Stimulated activated CD4-positive, alpha-beta T cell treated with anti-CD3 and anti-CD28 coated beads, TNF-alpha, amount 100 ng/mL, for 24 hours (primary cell): ENCODE results near the gene CCBE1.

Experiments used
- DNase-seq, 3 experiments: peaks; one replicate each; pipeline ENCODE4 v3.0.0-alpha.2; 2020; ENCODE audit warnings: low read depth in 3 of 3

The CCBE1 gene

GRCh38 chr18:59570101-59570775 is 127.0 kb downstream of the CCBE1 start:
- DNase-seq: no peak

GRCh38 chr18:59569390-59569791 is 127.8 kb downstream of the CCBE1 start:
- DNase-seq: no peak

- DNase-seq: no peak
These were observed 129.8 kb downstream of the CCBE1 start for GRCh38 chr18:59567431-59567830.

GRCh38 chr18:59566533-59566971 is 130.7 kb downstream of the CCBE1 start:
- no peak for DNase-seq

GRCh38 chr18:59565957-59566356 is 131.3 kb downstream of the CCBE1 start:
- no peak for DNase-seq

- no peak for DNase-seq
These were observed 132.7 kb downstream of the CCBE1 start for GRCh38 chr18:59564561-59564960.

GRCh38 chr18:59563176-59563785 is 133.9 kb downstream of the CCBE1 start:
- no peak for DNase-seq

- DNase-seq: no peak
These were observed 134.5 kb downstream of the CCBE1 start for GRCh38 chr18:59562751-59563150.

- no peak for DNase-seq
These were observed 135.6 kb downstream of the CCBE1 start for GRCh38 chr18:59561612-59562011.

GRCh38 chr18:59560556-59560955 is 136.7 kb downstream of the CCBE1 start:
- no peak for DNase-seq

GRCh38 chr18:59559528-59559927 is 137.7 kb downstream of the CCBE1 start:
- no peak for DNase-seq

- DNase-seq: no peak
These were observed 141.1 kb downstream of the CCBE1 start for GRCh38 chr18:59555995-59556659.

GRCh38 chr18:59554796-59555335 is 142.4 kb downstream of the CCBE1 start:
- no peak for DNase-seq

- DNase-seq: no peak
These were observed 143.9 kb downstream of the CCBE1 start for GRCh38 chr18:59553273-59553870.

- DNase-seq: no peak
These were observed 145.2 kb downstream of the CCBE1 start for GRCh38 chr18:59551902-59552635.

GRCh38 chr18:59550174-59550516 is 147.1 kb downstream of the CCBE1 start:
- no peak for DNase-seq

GRCh38 chr18:59549503-59550173 is 147.6 kb downstream of the CCBE1 start:
- DNase-seq: no peak

- DNase-seq: no peak
These were observed 149.5 kb downstream of the CCBE1 start for GRCh38 chr18:59547581-59548182.

GRCh38 chr18:59546188-59546587 is 151.0 kb downstream of the CCBE1 start:
- no peak for DNase-seq

- DNase-seq: no peak
These were observed 156.4 kb downstream of the CCBE1 start for GRCh38 chr18:59540780-59541179.

- DNase-seq: no peak
These were observed 156.9 kb downstream of the CCBE1 start for GRCh38 chr18:59540346-59540745.
